PC-3 (cell line): Measurements from ENCODE around the gene SSMEM1.

Source experiments
- EZH2phosphoT487 ChIP-seq: fragments of 300-600 bp; sonication (generic); IDR thresholded peaks from 2 replicates; pipeline ENCODE4 v1.6.1; 2018; ENCODE audit warnings: mild to moderate bottlenecking, antibody characterized with exemption, low read length, borderline replicate concordance
- TF ChIP-seq, protein P1 (sequence below): fragments of 300-600 bp; sonication (generic); conservative IDR thresholded peaks from 2 replicates; pipeline ENCODE4 v1.5.1; 2017; ENCODE audit warnings: antibody characterized with exemption, low read depth, mild to moderate bottlenecking, low read length

DNA sequence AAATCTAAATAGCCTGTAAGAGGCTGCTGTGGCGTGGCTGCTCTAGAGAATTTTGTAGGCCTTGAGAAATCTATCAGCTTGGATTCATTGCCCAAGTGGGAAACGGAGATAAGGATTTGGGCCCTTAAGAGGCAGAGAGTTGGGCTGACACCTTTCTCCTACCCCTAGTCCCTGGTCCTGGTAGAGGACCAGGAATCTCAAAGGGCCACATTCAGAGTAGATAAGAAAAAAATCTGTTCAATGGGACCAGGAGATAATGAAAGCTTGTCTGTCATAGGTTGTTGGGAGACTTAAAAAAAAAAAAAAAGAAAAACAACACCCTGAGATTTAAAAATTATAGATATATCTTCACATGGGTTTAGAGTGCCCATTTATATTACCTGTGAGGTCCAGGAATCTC lies 20.3 kb upstream of the SSMEM1 start:
- TF ChIP-seq, protein P1, sequence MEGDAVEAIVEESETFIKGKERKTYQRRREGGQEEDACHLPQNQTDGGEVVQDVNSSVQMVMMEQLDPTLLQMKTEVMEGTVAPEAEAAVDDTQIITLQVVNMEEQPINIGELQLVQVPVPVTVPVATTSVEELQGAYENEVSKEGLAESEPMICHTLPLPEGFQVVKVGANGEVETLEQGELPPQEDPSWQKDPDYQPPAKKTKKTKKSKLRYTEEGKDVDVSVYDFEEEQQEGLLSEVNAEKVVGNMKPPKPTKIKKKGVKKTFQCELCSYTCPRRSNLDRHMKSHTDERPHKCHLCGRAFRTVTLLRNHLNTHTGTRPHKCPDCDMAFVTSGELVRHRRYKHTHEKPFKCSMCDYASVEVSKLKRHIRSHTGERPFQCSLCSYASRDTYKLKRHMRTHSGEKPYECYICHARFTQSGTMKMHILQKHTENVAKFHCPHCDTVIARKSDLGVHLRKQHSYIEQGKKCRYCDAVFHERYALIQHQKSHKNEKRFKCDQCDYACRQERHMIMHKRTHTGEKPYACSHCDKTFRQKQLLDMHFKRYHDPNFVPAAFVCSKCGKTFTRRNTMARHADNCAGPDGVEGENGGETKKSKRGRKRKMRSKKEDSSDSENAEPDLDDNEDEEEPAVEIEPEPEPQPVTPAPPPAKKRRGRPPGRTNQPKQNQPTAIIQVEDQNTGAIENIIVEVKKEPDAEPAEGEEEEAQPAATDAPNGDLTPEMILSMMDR: no peak
- TF ChIP-seq EZH2phosphoT487: no peak
